Right atrium auricular region (tissue), 2 donors: ENCODE data around the gene PPHLN1. TPM values are rescaled to one million over a fixed set of nuclear protein-coding genes. Genes with fewer than 3 reads are reported as not detected.

Experiments used
- DNase-seq: peaks from one replicate; pipeline ENCODE4 v3.0.0-alpha.2; 2019; ENCODE audit warnings: low spot score
- H3K27ac ChIP-seq, 2 donors: fragments of 200-600 bp; sonication (generic); 1 replicate in 1 of 2; 2 replicates in 1 of 2; pipeline ENCODE4 v1.5.1; 2016 to 2019
- H3K27me3 ChIP-seq, 2 donors: fragments of 200-600 bp; sonication (generic); one replicate each; pipeline versions ENCODE4 v1.5.1 to v1.6.0; 2017 to 2019
- H3K36me3 ChIP-seq: fragments of 200-600 bp; sonication (generic); one replicate; pipeline ENCODE4 v1.5.1; 2016
- H3K4me1 ChIP-seq, 2 donors: fragments of 200-600 bp; sonication (generic); one replicate each; pipeline versions ENCODE4 v1.5.1 to v1.6.0; 2017 to 2019
- H3K4me3 ChIP-seq, 2 donors: fragments of 200-600 bp; sonication (generic); 1 replicate in 1 of 2; 2 replicates in 1 of 2; pipeline ENCODE4 v1.5.1; 2017 to 2019; ENCODE audit warnings: mild to moderate bottlenecking in 1 of 2, moderate library complexity in 1 of 2
- H3K9me3 ChIP-seq, 2 donors: fragments of 200-600 bp; sonication (generic); one replicate each; pipeline ENCODE4 v1.5.1; 2019
- CTCF ChIP-seq, 2 donors: fragments of 200-600 bp; sonication (generic); IDR thresholded peaks; one replicate each; pipeline ENCODE4 v1.5.1; 2019; ENCODE audit warnings: antibody characterized with exemption in 2 of 2
- total RNA-seq, 2 donors: library from RNA; depleted of rRNA; stranded (reverse); fragments of >200 nt; gene quantifications; one replicate each; pipeline ENCODE4 v1.1.0, GENCODE V29; 2016

PPHLN1 gene
- total RNA-seq, 2 donors from 2014 or later: 36.6 to 46.6 TPM

DNA sequence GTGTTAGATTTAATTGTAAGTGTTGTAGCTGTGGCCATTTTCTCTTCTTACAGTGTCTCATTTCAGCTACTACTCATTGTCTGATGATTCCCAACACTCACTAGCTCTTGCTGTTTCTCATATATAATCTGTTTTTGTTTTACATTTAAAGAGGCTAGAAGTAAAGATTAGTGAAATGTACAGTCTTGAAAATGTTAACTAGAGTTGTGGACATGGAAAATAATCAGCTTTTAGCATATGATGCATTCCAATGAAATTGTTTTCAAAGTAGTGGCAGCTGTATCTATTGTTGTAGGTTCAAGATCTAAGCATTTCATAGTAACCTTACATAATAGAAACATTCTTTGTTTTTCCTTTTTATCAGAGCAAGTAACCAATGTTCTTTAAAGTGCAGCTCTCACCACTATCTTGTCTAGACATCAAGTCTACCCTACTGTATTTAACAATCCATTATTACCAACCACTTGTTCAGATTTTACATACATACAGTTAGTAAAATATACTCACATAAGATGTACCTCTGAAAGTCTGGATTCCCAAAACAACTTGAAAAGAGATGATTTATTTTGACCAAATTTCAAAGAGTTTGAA is 76.9 kb downstream of the PPHLN1 start:
- Histone ChIP-seq H3K4me3 (no peak overlapping the region), H3K27me3 (no peaks in the 10 kb centered on the region), H3K4me1 (no peaks in the 10 kb centered on the region), H3K9me3 (no peaks in the 10 kb centered on the region), H3K27ac (no peak overlapping the region), H3K36me3 (peaks cover 19% of the 10 kb centered on the region)
- no peak for TF ChIP-seq CTCF (IDR thresholded peaks at IDR 0.05)
- no peak for DNase-seq

- H3K27me3 ChIP-seq: no peaks in the 10 kb centered on the region
- H3K4me1 ChIP-seq: no peaks in the 10 kb centered on the region
- no peak overlapping the region for H3K4me3 ChIP-seq
- H3K27ac ChIP-seq: no peak overlapping the region
- H3K36me3 ChIP-seq: peaks cover 11% of the 10 kb centered on the region
- H3K9me3 ChIP-seq: no peaks in the 10 kb centered on the region
- no peak for DNase-seq
- TF ChIP-seq CTCF (IDR thresholded peaks at IDR 0.05): no peak
Measured at GRCh38 chr12:42407306-42407705, 81.3 kb downstream of the PPHLN1 start.

DNA sequence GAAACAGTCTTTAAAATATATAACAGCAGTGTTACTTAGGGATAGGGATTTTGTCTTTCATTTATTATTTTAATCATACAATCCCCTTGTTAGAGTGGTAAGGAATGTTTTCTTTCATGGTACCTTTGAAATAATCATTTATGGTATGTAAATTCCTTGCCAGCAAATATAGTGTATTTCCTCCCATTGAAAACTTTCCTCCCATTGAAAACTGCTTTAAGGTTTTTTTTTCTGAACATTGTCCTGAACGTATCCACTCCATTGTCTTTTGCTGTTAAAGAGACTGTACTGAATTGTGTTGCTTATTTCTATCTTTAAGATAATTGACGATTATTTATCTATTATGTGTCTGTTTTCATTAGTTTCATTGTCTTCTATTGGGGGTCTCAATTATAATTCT is 83.5 kb downstream of the PPHLN1 start:
- H3K4me3 ChIP-seq: no peak overlapping the region
- H3K36me3 ChIP-seq: peaks cover 11% of the 10 kb centered on the region
- no peak for DNase-seq
- H3K4me1 ChIP-seq: no peaks in the 10 kb centered on the region
- no peaks in the 10 kb centered on the region for H3K9me3 ChIP-seq
- no peaks in the 10 kb centered on the region for H3K27me3 ChIP-seq
- TF ChIP-seq CTCF (IDR thresholded peaks at IDR 0.05): no peak
- no peak overlapping the region for H3K27ac ChIP-seq

DNA sequence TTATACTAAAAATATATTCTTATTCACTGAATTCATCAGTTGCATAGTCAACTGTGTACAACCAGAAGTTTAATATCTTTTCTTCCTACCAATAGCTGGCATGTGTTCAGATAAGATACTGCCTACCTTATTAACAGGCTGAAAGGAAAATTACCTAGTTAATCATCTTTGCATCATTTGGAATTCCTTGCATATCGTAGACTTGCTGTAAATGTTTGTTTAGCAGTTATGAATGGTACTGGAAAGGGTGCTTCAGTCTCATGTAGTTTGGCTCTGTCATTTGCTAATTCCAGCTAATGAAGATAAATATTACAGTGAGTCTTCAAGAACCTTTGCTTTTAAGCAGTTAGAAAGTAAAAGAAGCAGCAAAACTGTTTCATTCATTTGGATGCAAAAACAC is 84.4 kb downstream of the PPHLN1 start:
- no peak for DNase-seq
- Histone ChIP-seq H3K27ac (no peak overlapping the region), H3K9me3 (no peaks in the 10 kb centered on the region), H3K4me3 (no peak overlapping the region), H3K36me3 (peaks cover 9% of the 10 kb centered on the region), H3K4me1 (no peaks in the 10 kb centered on the region), H3K27me3 (no peaks in the 10 kb centered on the region)
- TF ChIP-seq CTCF (IDR thresholded peaks at IDR 0.05): no peak

- H3K27ac ChIP-seq: no peak overlapping the region
- no peak for DNase-seq
Measured at GRCh38 chr12:42420395-42420794, 94.4 kb downstream of the PPHLN1 start.

More at GRCh38 chr12:42420395-42420794, 94.4 kb downstream of the PPHLN1 start:
- Histone ChIP-seq H3K27me3 (no peaks in the 10 kb centered on the region), H3K36me3 (no peaks in the 10 kb centered on the region), H3K4me1 (peaks cover 0 to 12% of the 10 kb centered on the region in 2 donors), H3K4me3 (no peak overlapping the region), H3K9me3 (no peaks in the 10 kb centered on the region)
- no peak for TF ChIP-seq CTCF (IDR thresholded peaks at IDR 0.05)
